ENCODE measurements around the gene ROR1.

ROR1 gene

GRCh38 chr1:64031236-64031635 is 257.4 kb downstream of the ROR1 start:
- no peak for DNase-seq (ENCODE audit: low read depth)

GRCh38 chr1:64033667-64034220 is 259.9 kb downstream of the ROR1 start:
- no peak for DNase-seq (ENCODE audit: low read depth)

GRCh38 chr1:64036549-64036948 is 262.7 kb downstream of the ROR1 start:
- no peak for DNase-seq (ENCODE audit: low read depth)

GRCh38 chr1:64038119-64038518 is 264.3 kb downstream of the ROR1 start:
- no peak for DNase-seq (ENCODE audit: low read depth)

GRCh38 chr1:64038965-64039364 is 265.1 kb downstream of the ROR1 start:
- no peak for DNase-seq (ENCODE audit: low read depth)

- no peak for DNase-seq (ENCODE audit: low read depth)
Observed at GRCh38 chr1:64039390-64039926, 265.6 kb downstream of the ROR1 start.

- no peak for DNase-seq (ENCODE audit: low read depth)
Observed at GRCh38 chr1:64041371-64042131, 267.7 kb downstream of the ROR1 start.

- no peak for DNase-seq (ENCODE audit: low read depth)
Observed at GRCh38 chr1:64042331-64043100, 268.7 kb downstream of the ROR1 start.

GRCh38 chr1:64043288-64043687 is 269.5 kb downstream of the ROR1 start:
- DNase-seq (ENCODE audit: low read depth), result no peak

- DNase-seq (ENCODE audit: low read depth), result no peak
Observed at GRCh38 chr1:64043976-64044375, 270.2 kb downstream of the ROR1 start.

GRCh38 chr1:64046243-64046642 is 272.4 kb downstream of the ROR1 start:
- no peak for DNase-seq (ENCODE audit: low read depth)

GRCh38 chr1:64046891-64047290 is 273.1 kb downstream of the ROR1 start:
- DNase-seq (ENCODE audit: low read depth), result no peak

GRCh38 chr1:64047549-64047996 is 273.8 kb downstream of the ROR1 start:
- no peak for DNase-seq (ENCODE audit: low read depth)

- DNase-seq (ENCODE audit: low read depth), result no peak
Observed at GRCh38 chr1:64049900-64050540, 276.2 kb downstream of the ROR1 start.

- DNase-seq (ENCODE audit: low read depth), result no peak
Observed at GRCh38 chr1:64050601-64051000, 276.8 kb downstream of the ROR1 start.

- DNase-seq (ENCODE audit: low read depth), result no peak
Observed at GRCh38 chr1:64051796-64052195, 278.0 kb downstream of the ROR1 start.

- no peak for DNase-seq (ENCODE audit: low read depth)
Observed at GRCh38 chr1:64052777-64053176, 279.0 kb downstream of the ROR1 start.

GRCh38 chr1:64055310-64055709 is 281.5 kb downstream of the ROR1 start:
- no peak for DNase-seq (ENCODE audit: low read depth)

- DNase-seq (ENCODE audit: low read depth), result no peak
Observed at GRCh38 chr1:64059556-64059955, 285.7 kb downstream of the ROR1 start.

GRCh38 chr1:64060611-64061302 is 286.9 kb downstream of the ROR1 start:
- DNase-seq (ENCODE audit: low read depth), result no peak

- no peak for DNase-seq (ENCODE audit: low read depth)
Observed at GRCh38 chr1:64061430-64062104, 287.8 kb downstream of the ROR1 start.
